Mesodermal cell (in vitro differentiated cells): Measurements from ENCODE around the gene PPP6R2.

Experiments used
- H3K27ac ChIP-seq: 2 replicates; pipeline ENCODE4 v1.7.0; 2013; ENCODE audit warnings: mild to moderate bottlenecking, low read depth, low read length, moderate library complexity; ENCODE audit not compliant: severe bottlenecking
- H3K36me3 ChIP-seq: 2 replicates; pipeline ENCODE4 v1.7.1; 2013; ENCODE audit warnings: mild to moderate bottlenecking, low read length, moderate library complexity; ENCODE audit not compliant: control insufficient read depth, insufficient read depth
- H3K4me1 ChIP-seq: one replicate; pipeline ENCODE4 v1.7.1; 2013; ENCODE audit warnings: mild to moderate bottlenecking, low read length; ENCODE audit not compliant: insufficient read depth, control insufficient read depth, poor library complexity, severe bottlenecking
- H3K4me3 ChIP-seq: 2 replicates; pipeline ENCODE4 v1.7.0; 2013; ENCODE audit warnings: low read length, control low read depth, mild to moderate bottlenecking; ENCODE audit not compliant: insufficient read depth, poor library complexity, severe bottlenecking; ENCODE audit errors: extremely low read depth
- H3K9me3 ChIP-seq: 2 replicates; pipeline ENCODE4 v1.7.1; 2013; ENCODE audit warnings: mild to moderate bottlenecking, low read length, moderate library complexity; ENCODE audit not compliant: control insufficient read depth
- WGBS, 2 experiments: methylation state at CpG; one replicate each; pipeline ENCODE4 v1.1.5; 2013; ENCODE audit warnings: missing lambda C conversion rate in 2 of 2; ENCODE audit not compliant: insufficient coverage in 2 of 2; 5-methylcytosine and 5-hydroxymethylcytosine counted together

PPP6R2 gene

GRCh38 chr22:50305923-50306566, 37.1 kb upstream of the PPP6R2 start:
- Histone ChIP-seq H3K9me3 (no peaks in the 10 kb centered on the region), H3K4me1 (peaks cover 46% of the 10 kb centered on the region), H3K27ac (peak overlapping the region; percentile 32), H3K36me3 (peaks cover 28% of the 10 kb centered on the region), H3K4me3 (peak overlapping the region; percentile 79)
- 20 to 32% methylated on average over 16 to 18 of the region's 21 CpGs for WGBS, 2 experiments

GRCh38 chr22:50306753-50307749, 36.1 kb upstream of the PPP6R2 start, which contains the start of gene PLXNB2:
TSS of gene PLXNB2 (minus strand) at chr22:50307646. CDS start at chr22:50290584, 17,062 bp downstream.
- H3K9me3 ChIP-seq: no peaks in the 10 kb centered on the region
- H3K4me3 ChIP-seq: peak within 1 kb of the TSS; percentile 79
- H3K27ac ChIP-seq: peak within 1 kb of the TSS; percentile 75
- WGBS, 2 experiments: 0 to 1% methylated on average over 60 to 96 of the region's 105 CpGs
- H3K4me1 ChIP-seq: peaks cover 43% of the 10 kb centered on the region
- H3K36me3 ChIP-seq: peaks cover 21% of the 10 kb centered on the region

DNA sequence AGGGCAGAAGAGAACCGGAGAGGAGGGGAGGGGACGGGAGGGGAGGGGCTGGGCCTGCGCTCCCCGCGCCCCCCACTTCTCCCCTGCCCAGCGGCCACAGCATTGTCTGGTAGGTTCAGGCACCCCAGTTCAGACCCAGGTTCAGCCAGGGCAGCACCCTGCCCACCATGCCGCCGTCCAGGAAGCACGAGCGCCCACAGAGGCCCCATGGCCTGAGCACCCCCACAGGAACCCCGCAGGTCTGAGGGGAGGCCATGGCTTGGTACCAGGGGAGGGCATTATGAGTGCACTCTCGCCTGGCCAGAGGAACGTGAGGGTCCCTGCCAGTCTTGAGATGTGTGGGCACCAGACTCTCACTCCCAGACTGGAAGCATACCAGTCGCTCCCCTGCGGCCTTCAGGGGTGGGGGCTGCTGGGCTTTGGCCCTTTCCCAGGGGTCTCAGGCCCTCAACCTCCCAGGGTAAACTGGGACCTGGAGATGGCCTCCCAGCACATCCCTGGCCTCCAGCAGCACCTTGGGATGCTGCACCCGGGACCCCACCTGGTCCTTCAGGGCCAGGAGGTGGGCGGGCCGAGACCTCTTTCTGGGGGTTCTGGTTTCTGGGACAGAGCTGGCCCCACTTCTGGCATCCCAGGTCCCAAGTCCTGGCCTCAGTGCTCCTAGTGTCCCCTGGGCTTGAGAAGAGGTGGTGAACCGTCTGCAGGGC, 35.1 kb upstream of the PPP6R2 start:
- peaks cover 16% of the 10 kb centered on the region for H3K36me3 ChIP-seq
- H3K4me1 ChIP-seq: peaks cover 38% of the 10 kb centered on the region
- no peaks in the 10 kb centered on the region for H3K9me3 ChIP-seq
- no peak overlapping the region for H3K4me3 ChIP-seq
- peak overlapping the region; percentile 44 for H3K27ac ChIP-seq
- WGBS, 2 experiments: 88 to 90% methylated on average over 14 to 17 of the region's 19 CpGs

GRCh38 chr22:50308597-50308935, 34.6 kb upstream of the PPP6R2 start:
- WGBS, 2 experiments: 48 to 50% methylated on average over 5 to 6 of the region's 7 CpGs
- Histone ChIP-seq H3K4me1 (peaks cover 35% of the 10 kb centered on the region), H3K36me3 (peaks cover 10% of the 10 kb centered on the region), H3K4me3 (no peak overlapping the region), H3K27ac (peak overlapping the region; percentile 44), H3K9me3 (no peaks in the 10 kb centered on the region)

GRCh38 chr22:50308986-50309600, 34.0 kb upstream of the PPP6R2 start:
- peak overlapping the region; percentile 44 for H3K27ac ChIP-seq
- H3K36me3 ChIP-seq: peaks cover 6% of the 10 kb centered on the region
- no peaks in the 10 kb centered on the region for H3K9me3 ChIP-seq
- peaks cover 30% of the 10 kb centered on the region for H3K4me1 ChIP-seq
- 59 to 79% methylated on average over 2 to 7 of the region's 9 CpGs for WGBS, 2 experiments
- no peak overlapping the region for H3K4me3 ChIP-seq

GRCh38 chr22:50309601-50309991, 33.5 kb upstream of the PPP6R2 start:
- Histone ChIP-seq H3K4me3 (no peak overlapping the region), H3K36me3 (peaks cover 5% of the 10 kb centered on the region), H3K27ac (no peak overlapping the region), H3K9me3 (no peaks in the 10 kb centered on the region), H3K4me1 (peaks cover 30% of the 10 kb centered on the region)
- WGBS, 2 experiments: 72 to 73% methylated on average over 7 of the region's 7 CpGs

GRCh38 chr22:50310031-50310722, 33.0 kb upstream of the PPP6R2 start:
- WGBS, 2 experiments: 90 to 94% methylated on average over 13 of the region's 21 CpGs
- Histone ChIP-seq H3K27ac (no peak overlapping the region), H3K36me3 (peaks cover 3% of the 10 kb centered on the region), H3K4me3 (no peak overlapping the region), H3K9me3 (no peaks in the 10 kb centered on the region), H3K4me1 (peaks cover 27% of the 10 kb centered on the region)

DNA sequence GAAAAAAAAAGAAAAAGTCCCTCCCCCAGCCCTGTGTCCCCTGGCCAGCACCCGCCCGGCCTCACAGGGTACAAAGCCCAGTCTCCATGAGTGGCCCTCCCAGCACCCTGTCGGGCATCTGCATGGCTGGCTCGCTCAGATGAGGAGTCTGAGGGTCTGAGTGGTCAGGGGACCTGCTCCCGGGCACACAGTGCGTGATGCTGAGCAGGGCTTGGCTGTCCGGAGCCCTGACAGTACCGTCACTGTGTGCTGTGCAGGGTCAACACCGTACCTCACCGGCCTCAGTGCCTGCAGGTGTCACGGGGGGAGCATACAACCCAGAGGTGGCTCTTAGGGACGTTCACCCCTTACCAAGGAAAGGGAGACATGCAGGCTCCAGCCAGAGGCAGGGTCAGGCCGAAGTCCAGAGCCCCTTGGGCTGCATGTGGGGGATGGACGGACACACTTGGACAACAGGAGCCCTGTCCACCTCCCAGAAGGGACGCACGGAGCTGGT, 32.1 kb upstream of the PPP6R2 start:
- no peaks in the 10 kb centered on the region for H3K36me3 ChIP-seq
- no peak overlapping the region for H3K4me3 ChIP-seq
- H3K27ac ChIP-seq: no peak overlapping the region
- H3K9me3 ChIP-seq: no peaks in the 10 kb centered on the region
- WGBS, 2 experiments: 92 to 94% methylated on average over 16 of the region's 16 CpGs
- peaks cover 19% of the 10 kb centered on the region for H3K4me1 ChIP-seq

GRCh38 chr22:50311606-50312351, 31.3 kb upstream of the PPP6R2 start:
- 91 to 92% methylated on average over 21 to 23 of the region's 23 CpGs for WGBS, 2 experiments
- Histone ChIP-seq H3K27ac (no peak overlapping the region), H3K4me1 (peaks cover 19% of the 10 kb centered on the region), H3K4me3 (no peak overlapping the region), H3K36me3 (no peaks in the 10 kb centered on the region), H3K9me3 (no peaks in the 10 kb centered on the region)
